ENCODE results near the gene VARS2. TPM values are rescaled to one million over a fixed set of nuclear protein-coding genes. Genes with fewer than 3 reads are reported as not detected.

The VARS2 gene
- total and polyA plus RNA-seq, 9 of the 15 experiments (the other 6 are each of a cell fraction or from before 2014, with no cell fraction given): 1.6 to 53.6 (median 29.9) TPM

GRCh38 chr6:30877419-30878262 lies 36.4 kb upstream of the VARS2 start (continued):
- peak; percentile 11; the same call in 1 of the 2 replicates for TF ChIP-seq ZBTB40 (IDR thresholded peaks at IDR 0.05)
- TF ChIP-seq ZBTB40 (CRISPR knock-in tag; IDR thresholded peaks at IDR 0.05): no peak
- TF ChIP-seq, protein P1, sequence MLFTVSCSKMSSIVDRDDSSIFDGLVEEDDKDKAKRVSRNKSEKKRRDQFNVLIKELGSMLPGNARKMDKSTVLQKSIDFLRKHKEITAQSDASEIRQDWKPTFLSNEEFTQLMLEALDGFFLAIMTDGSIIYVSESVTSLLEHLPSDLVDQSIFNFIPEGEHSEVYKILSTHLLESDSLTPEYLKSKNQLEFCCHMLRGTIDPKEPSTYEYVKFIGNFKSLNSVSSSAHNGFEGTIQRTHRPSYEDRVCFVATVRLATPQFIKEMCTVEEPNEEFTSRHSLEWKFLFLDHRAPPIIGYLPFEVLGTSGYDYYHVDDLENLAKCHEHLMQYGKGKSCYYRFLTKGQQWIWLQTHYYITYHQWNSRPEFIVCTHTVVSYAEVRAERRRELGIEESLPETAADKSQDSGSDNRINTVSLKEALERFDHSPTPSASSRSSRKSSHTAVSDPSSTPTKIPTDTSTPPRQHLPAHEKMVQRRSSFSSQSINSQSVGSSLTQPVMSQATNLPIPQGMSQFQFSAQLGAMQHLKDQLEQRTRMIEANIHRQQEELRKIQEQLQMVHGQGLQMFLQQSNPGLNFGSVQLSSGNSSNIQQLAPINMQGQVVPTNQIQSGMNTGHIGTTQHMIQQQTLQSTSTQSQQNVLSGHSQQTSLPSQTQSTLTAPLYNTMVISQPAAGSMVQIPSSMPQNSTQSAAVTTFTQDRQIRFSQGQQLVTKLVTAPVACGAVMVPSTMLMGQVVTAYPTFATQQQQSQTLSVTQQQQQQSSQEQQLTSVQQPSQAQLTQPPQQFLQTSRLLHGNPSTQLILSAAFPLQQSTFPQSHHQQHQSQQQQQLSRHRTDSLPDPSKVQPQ (CRISPR knock-in tag; IDR thresholded peaks at IDR 0.05; ENCODE audit: borderline replicate concordance): no peak
- TF ChIP-seq IRF2 (CRISPR knock-in tag; IDR thresholded peaks at IDR 0.05): no peak
- no peak for TF ChIP-seq ZBED1 (IDR thresholded peaks at IDR 0.05)
- TF ChIP-seq DPF2 (IDR thresholded peaks at IDR 0.05): peak; percentile 30
- TF ChIP-seq ZNF830 (CRISPR knock-in tag; IDR thresholded peaks at IDR 0.05): 0 out of 2 replicates have a peak, but pooled peaks have one; percentile 19
- no peak for TF ChIP-seq TRIM28 (IDR thresholded peaks at IDR 0.05)
- TF ChIP-seq ZFP36 (IDR thresholded peaks at IDR 0.05; ENCODE audit: low read depth, low read length, partially characterized antibody): no peak
- TF ChIP-seq YY1 (IDR thresholded peaks at IDR 0.05; ENCODE audit: borderline replicate concordance in 1 of 3, control insufficient read depth in 1 of 3, extremely low read depth in 1 of 3, insufficient read depth in 3 of 3, insufficient read length in 1 of 3, insufficient replicate concordance in 2 of 3, low read depth in 1 of 3, low read length in 2 of 3): peak in 2 of 3 experiments; percentile 65 to 67
- TF ChIP-seq RNF2 (IDR thresholded peaks at IDR 0.05): no peak
- no peak for TF ChIP-seq CBFB (CRISPR knock-in tag; IDR thresholded peaks at IDR 0.05)
- no peak for TF ChIP-seq HNRNPUL1 (IDR thresholded peaks at IDR 0.05; ENCODE audit: low read length)
- peak; percentile 33 for TF ChIP-seq NEUROD1 (IDR thresholded peaks at IDR 0.05; ENCODE audit: borderline replicate concordance, low read depth, low read length, partially characterized antibody)
- peak; percentile 45; the same call in 1 of the 2 replicates for TF ChIP-seq L3MBTL2 (IDR thresholded peaks at IDR 0.05)
- peak; percentile 51; the same call in 1 of the 2 replicates for TF ChIP-seq POLR2AphosphoS5 (IDR thresholded peaks at IDR 0.05; ENCODE audit: control insufficient read depth, insufficient read depth, low read depth, low read length)

Data from K562 (cell line).